HEK293 (cell line): ENCODE measurements around the gene PDSS2.

Source experiments
- CTCF ChIA-PET: fragments of 350-600 bp; formaldehyde crosslinking; extraction: SDS; loops from one replicate; lab custom pipeline; 2021; ENCODE audit warnings: antibody characterized with exemption; lab: Yijun Ruan, JAX
- POLR2A ChIA-PET: fragments of 300-600 bp; formaldehyde crosslinking; extraction: SDS; loops from one replicate; lab custom pipeline; 2020; ENCODE audit warnings: antibody characterized with exemption, inconsistent platforms; lab: Yijun Ruan, JAX
- H3K27ac ChIP-seq: fragments of 200-500 bp; sonication (Bioruptor generic); 2 replicates; pipeline ENCODE4 v1.5.1; 2014; ENCODE audit warnings: low read depth, low read length, control low read depth, inconsistent platforms; ENCODE audit errors: extremely low read depth
- H3K36me3 ChIP-seq, 2 experiments: fragments of 200-500 bp in 1 of 2; sonication (Bioruptor generic) in 1 of 2; 1 replicate in 1 of 2; 2 replicates in 1 of 2; pipeline ENCODE4 v1.5.1; 2014 to 2017; ENCODE audit warnings: inconsistent platforms in 2 of 2, low read length in 2 of 2; ENCODE audit not compliant: control insufficient read depth in 2 of 2, insufficient read depth in 1 of 2
- H3K4me1 ChIP-seq: fragments of 200-500 bp; sonication (Bioruptor generic); 2 replicates; pipeline ENCODE4 v1.5.1; 2014; ENCODE audit warnings: mild to moderate bottlenecking, low read length, inconsistent platforms; ENCODE audit not compliant: control insufficient read depth, insufficient read depth
- H3K4me3 ChIP-seq: 2 replicates; pipeline ENCODE4 v1.5.1; 2011; ENCODE audit warnings: low read depth, mild to moderate bottlenecking, control low read depth, low read length, moderate library complexity
- H3K9me3 ChIP-seq: fragments of 200-500 bp; sonication (Bioruptor generic); 2 replicates; pipeline ENCODE4 v1.5.1; 2014; ENCODE audit warnings: low read depth, low read length, inconsistent platforms; ENCODE audit not compliant: control insufficient read depth, insufficient read depth
- GLI4 ChIP-seq: fragments of 450-650 bp; formaldehyde crosslinking; IDR thresholded peaks from 2 replicates; pipeline ENCODE4 v1.5.1; 2016; ENCODE audit warnings: missing biosample characterization, missing genetic modification characterization
- REPIN1 ChIP-seq: fragments of 450-650 bp; formaldehyde crosslinking; IDR thresholded peaks from 2 replicates; pipeline ENCODE4 v1.5.1; 2017; ENCODE audit warnings: missing biosample characterization, missing genetic modification characterization, low read depth
- TCF7L2 ChIP-seq: IDR thresholded peaks from 2 replicates; pipeline ENCODE4 v1.6.1; 2011; ENCODE audit warnings: low read depth, mild to moderate bottlenecking, inconsistent platforms, low read length, moderate library complexity, borderline replicate concordance
- YY1 ChIP-seq: fragments of 450-650 bp; formaldehyde crosslinking; IDR thresholded peaks from 2 replicates; pipeline ENCODE4 v1.5.1; 2018; ENCODE audit warnings: missing biosample characterization, missing genetic modification characterization
- ZBTB1 ChIP-seq: fragments of 450-650 bp; formaldehyde crosslinking; IDR thresholded peaks from 2 replicates; pipeline ENCODE4 v1.5.1; 2016; ENCODE audit warnings: missing biosample characterization, missing genetic modification characterization
- ZNF112 ChIP-seq: fragments of 450-650 bp; formaldehyde crosslinking; IDR thresholded peaks from 2 replicates; pipeline ENCODE4 v1.5.0; 2017; ENCODE audit warnings: missing biosample characterization, missing genetic modification characterization
- ZNF146 ChIP-seq: fragments of 450-650 bp; formaldehyde crosslinking; IDR thresholded peaks from 2 replicates; pipeline ENCODE4 v1.5.1; 2016; ENCODE audit warnings: missing biosample characterization, missing genetic modification characterization
- ZNF239 ChIP-seq: fragments of 450-650 bp; formaldehyde crosslinking; IDR thresholded peaks from 2 replicates; pipeline ENCODE4 v1.5.1; 2016; ENCODE audit warnings: missing biosample characterization, missing genetic modification characterization
- ZNF501 ChIP-seq: fragments of 450-650 bp; formaldehyde crosslinking; IDR thresholded peaks from 2 replicates; pipeline ENCODE4 v1.5.1; 2016; ENCODE audit warnings: missing biosample characterization, missing genetic modification characterization
- ZSCAN30 ChIP-seq: fragments of 450-650 bp; IDR thresholded peaks from 2 replicates; pipeline ENCODE4 v1.5.1; 2018; ENCODE audit warnings: missing biosample characterization, mild to moderate bottlenecking, missing genetic modification characterization, moderate library complexity
- ZXDB ChIP-seq: fragments of 450-650 bp; formaldehyde crosslinking; IDR thresholded peaks from 2 replicates; pipeline ENCODE4 v1.5.1; 2016; ENCODE audit warnings: missing biosample characterization, missing genetic modification characterization
- TF ChIP-seq, protein P1 (sequence below): fragments of 450-650 bp; formaldehyde crosslinking; IDR thresholded peaks from 2 replicates; pipeline ENCODE4 v1.5.1; 2016; ENCODE audit warnings: missing biosample characterization, missing genetic modification characterization
- TF ChIP-seq, protein P2 (sequence below): fragments of 450-650 bp; formaldehyde crosslinking; IDR thresholded peaks from 2 replicates; pipeline ENCODE4 v1.5.1; 2017; ENCODE audit warnings: missing biosample characterization, mild to moderate bottlenecking, missing genetic modification characterization, moderate library complexity
- TF ChIP-seq, protein P3 (sequence below): fragments of 450-650 bp; formaldehyde crosslinking; IDR thresholded peaks from 2 replicates; pipeline ENCODE4 v1.5.1; 2016; ENCODE audit warnings: missing biosample characterization, missing genetic modification characterization, borderline replicate concordance
- TF ChIP-seq, protein P4 (sequence below): fragments of 450-650 bp; formaldehyde crosslinking; IDR thresholded peaks from 2 replicates; pipeline ENCODE4 v1.5.1; 2016; ENCODE audit warnings: missing biosample characterization, missing genetic modification characterization
- TF ChIP-seq, protein P5 (sequence below): sonication (generic); formaldehyde crosslinking; IDR thresholded peaks from 2 replicates; pipeline ENCODE4 v1.8.1; 2022; ENCODE audit warnings: mild to moderate bottlenecking, moderate library complexity, missing genetic modification reagents

PDSS2 gene

DNA sequence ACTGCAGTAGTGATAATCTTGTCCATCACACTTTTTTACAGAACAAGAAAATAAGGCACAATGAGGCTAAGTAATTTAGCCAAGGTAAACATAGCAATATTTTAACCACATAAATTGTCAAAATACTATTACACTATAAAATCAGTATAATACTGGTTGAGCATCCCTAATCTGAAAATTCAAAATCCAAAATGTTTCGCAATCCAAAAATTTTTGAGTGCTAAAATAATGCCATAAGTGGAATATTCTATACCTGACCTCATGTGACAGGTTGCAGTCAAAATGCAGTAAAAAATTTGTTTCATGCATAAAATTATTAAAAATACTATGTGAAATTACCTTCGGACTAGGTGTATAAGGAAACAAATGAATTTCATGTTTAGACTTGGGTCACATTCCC, 101.5 kb downstream of the PDSS2 start (continued):
- TF ChIP-seq, protein P1, sequence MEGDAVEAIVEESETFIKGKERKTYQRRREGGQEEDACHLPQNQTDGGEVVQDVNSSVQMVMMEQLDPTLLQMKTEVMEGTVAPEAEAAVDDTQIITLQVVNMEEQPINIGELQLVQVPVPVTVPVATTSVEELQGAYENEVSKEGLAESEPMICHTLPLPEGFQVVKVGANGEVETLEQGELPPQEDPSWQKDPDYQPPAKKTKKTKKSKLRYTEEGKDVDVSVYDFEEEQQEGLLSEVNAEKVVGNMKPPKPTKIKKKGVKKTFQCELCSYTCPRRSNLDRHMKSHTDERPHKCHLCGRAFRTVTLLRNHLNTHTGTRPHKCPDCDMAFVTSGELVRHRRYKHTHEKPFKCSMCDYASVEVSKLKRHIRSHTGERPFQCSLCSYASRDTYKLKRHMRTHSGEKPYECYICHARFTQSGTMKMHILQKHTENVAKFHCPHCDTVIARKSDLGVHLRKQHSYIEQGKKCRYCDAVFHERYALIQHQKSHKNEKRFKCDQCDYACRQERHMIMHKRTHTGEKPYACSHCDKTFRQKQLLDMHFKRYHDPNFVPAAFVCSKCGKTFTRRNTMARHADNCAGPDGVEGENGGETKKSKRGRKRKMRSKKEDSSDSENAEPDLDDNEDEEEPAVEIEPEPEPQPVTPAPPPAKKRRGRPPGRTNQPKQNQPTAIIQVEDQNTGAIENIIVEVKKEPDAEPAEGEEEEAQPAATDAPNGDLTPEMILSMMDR (tag by site-specific recombination), result no peak

DNA sequence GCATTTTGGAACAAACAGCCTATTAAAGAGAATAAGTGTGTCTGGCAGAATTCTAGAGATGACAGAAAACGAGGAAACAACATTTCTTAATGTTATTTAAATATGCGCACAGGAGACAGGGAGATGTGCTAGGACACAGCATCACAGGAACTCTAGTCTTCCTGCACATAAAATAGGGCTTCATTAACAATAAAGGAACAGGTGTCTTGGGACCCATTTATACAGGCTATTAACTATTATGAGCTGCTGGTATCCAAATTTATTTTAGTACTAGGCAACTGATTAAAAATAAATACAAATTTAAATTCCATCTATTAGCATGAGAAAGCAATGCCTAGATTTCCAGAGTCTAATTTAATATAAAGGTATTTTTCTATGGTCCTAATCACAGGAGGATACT, 102.3 kb downstream of the PDSS2 start:
- H3K4me1 ChIP-seq, result 0 out of 2 replicates have a peak, but pooled peaks cover 4% of the 10 kb centered on the region
- no peak overlapping the region for H3K27ac ChIP-seq
- no peak overlapping the region for H3K4me3 ChIP-seq
- H3K36me3 ChIP-seq, result no peaks in the 10 kb centered on the region
- no peaks in the 10 kb centered on the region for H3K9me3 ChIP-seq
- no peak for TF ChIP-seq ZNF501 (tag by site-specific recombination)
- no peak for TF ChIP-seq GLI4
- TF ChIP-seq, protein P2, sequence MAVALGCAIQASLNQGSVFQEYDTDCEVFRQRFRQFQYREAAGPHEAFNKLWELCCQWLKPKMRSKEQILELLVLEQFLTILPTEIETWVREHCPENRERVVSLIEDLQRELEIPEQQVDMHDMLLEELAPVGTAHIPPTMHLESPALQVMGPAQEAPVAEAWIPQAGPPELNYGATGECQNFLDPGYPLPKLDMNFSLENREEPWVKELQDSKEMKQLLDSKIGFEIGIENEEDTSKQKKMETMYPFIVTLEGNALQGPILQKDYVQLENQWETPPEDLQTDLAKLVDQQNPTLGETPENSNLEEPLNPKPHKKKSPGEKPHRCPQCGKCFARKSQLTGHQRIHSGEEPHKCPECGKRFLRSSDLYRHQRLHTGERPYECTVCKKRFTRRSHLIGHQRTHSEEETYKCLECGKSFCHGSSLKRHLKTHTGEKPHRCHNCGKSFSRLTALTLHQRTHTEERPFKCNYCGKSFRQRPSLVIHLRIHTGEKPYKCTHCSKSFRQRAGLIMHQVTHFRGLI (tag by site-specific recombination), result no peak
- TF ChIP-seq, protein P3, sequence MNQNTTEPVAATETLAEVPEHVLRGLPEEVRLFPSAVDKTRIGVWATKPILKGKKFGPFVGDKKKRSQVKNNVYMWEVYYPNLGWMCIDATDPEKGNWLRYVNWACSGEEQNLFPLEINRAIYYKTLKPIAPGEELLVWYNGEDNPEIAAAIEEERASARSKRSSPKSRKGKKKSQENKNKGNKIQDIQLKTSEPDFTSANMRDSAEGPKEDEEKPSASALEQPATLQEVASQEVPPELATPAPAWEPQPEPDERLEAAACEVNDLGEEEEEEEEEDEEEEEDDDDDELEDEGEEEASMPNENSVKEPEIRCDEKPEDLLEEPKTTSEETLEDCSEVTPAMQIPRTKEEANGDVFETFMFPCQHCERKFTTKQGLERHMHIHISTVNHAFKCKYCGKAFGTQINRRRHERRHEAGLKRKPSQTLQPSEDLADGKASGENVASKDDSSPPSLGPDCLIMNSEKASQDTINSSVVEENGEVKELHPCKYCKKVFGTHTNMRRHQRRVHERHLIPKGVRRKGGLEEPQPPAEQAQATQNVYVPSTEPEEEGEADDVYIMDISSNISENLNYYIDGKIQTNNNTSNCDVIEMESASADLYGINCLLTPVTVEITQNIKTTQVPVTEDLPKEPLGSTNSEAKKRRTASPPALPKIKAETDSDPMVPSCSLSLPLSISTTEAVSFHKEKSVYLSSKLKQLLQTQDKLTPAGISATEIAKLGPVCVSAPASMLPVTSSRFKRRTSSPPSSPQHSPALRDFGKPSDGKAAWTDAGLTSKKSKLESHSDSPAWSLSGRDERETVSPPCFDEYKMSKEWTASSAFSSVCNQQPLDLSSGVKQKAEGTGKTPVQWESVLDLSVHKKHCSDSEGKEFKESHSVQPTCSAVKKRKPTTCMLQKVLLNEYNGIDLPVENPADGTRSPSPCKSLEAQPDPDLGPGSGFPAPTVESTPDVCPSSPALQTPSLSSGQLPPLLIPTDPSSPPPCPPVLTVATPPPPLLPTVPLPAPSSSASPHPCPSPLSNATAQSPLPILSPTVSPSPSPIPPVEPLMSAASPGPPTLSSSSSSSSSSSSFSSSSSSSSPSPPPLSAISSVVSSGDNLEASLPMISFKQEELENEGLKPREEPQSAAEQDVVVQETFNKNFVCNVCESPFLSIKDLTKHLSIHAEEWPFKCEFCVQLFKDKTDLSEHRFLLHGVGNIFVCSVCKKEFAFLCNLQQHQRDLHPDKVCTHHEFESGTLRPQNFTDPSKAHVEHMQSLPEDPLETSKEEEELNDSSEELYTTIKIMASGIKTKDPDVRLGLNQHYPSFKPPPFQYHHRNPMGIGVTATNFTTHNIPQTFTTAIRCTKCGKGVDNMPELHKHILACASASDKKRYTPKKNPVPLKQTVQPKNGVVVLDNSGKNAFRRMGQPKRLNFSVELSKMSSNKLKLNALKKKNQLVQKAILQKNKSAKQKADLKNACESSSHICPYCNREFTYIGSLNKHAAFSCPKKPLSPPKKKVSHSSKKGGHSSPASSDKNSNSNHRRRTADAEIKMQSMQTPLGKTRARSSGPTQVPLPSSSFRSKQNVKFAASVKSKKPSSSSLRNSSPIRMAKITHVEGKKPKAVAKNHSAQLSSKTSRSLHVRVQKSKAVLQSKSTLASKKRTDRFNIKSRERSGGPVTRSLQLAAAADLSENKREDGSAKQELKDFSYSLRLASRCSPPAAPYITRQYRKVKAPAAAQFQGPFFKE (tag by site-specific recombination), result no peak
- TF ChIP-seq REPIN1 (tag by site-specific recombination), result no peak
- TF ChIP-seq ZXDB (tag by site-specific recombination), result no peak
- no peak for TF ChIP-seq ZSCAN30 (tag by site-specific recombination)
- TF ChIP-seq ZNF239 (tag by site-specific recombination), result no peak
- TF ChIP-seq, protein P4, sequence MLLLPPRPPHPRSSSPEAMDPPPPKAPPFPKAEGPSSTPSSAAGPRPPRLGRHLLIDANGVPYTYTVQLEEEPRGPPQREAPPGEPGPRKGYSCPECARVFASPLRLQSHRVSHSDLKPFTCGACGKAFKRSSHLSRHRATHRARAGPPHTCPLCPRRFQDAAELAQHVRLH (tag by site-specific recombination), result no peak
- TF ChIP-seq YY1 (tag by site-specific recombination), result no peak
- TF ChIP-seq ZNF112 (tag by site-specific recombination), result no peak
- no peak for TF ChIP-seq TCF7L2
- no peak for TF ChIP-seq ZNF146 (tag by site-specific recombination)
- TF ChIP-seq, protein P5, sequence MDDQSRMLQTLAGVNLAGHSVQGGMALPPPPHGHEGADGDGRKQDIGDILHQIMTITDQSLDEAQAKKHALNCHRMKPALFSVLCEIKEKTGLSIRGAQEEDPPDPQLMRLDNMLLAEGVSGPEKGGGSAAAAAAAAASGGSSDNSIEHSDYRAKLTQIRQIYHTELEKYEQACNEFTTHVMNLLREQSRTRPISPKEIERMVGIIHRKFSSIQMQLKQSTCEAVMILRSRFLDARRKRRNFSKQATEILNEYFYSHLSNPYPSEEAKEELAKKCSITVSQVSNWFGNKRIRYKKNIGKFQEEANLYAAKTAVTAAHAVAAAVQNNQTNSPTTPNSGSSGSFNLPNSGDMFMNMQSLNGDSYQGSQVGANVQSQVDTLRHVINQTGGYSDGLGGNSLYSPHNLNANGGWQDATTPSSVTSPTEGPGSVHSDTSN (CRISPR knock-in tag), result no peak
- no peak for TF ChIP-seq ZBTB1
- POLR2A ChIA-PET, result no interaction called here
- CTCF ChIA-PET, result interaction anchor here (0.5 to 0.8 kb wide), 2 partner anchors 9 to 1466 kb away, joined by 3 read pairs; no protein-coding TSS in a partner anchor
